Loucy (cell line): ENCODE measurements around the gene AMPD3.

Experiments used
- H2AFZ ChIP-seq: fragments of 200-600 bp; sonication (generic); 2 replicates; pipeline ENCODE4 v1.6.0; 2016; ENCODE audit warnings: antibody characterized with exemption, mild to moderate bottlenecking, low read length, moderate library complexity
- H3F3A ChIP-seq: fragments of 200-600 bp; 2 replicates; pipeline ENCODE4 v1.6.0; 2016; ENCODE audit warnings: antibody characterized with exemption, low read depth, mild to moderate bottlenecking
- H3K27me3 ChIP-seq: fragments of 200-600 bp; sonication (generic); 2 replicates; pipeline ENCODE4 v1.6.1; 2014; ENCODE audit warnings: low read length, mild to moderate bottlenecking; ENCODE audit not compliant: insufficient read depth, poor library complexity, severe bottlenecking
- H3K36me3 ChIP-seq: fragments of 200-600 bp; sonication (generic); 2 replicates; pipeline ENCODE4 v1.6.1; 2016; ENCODE audit warnings: low read length; ENCODE audit not compliant: insufficient read depth
- H3K4me1 ChIP-seq: fragments of 200-600 bp; sonication (generic); 2 replicates; pipeline ENCODE4 v1.5.1; 2014; ENCODE audit warnings: low read length, mild to moderate bottlenecking; ENCODE audit not compliant: insufficient read depth, poor library complexity, severe bottlenecking
- H3K4me2 ChIP-seq: fragments of 200-600 bp; sonication (generic); 2 replicates; pipeline ENCODE4 v1.6.0; 2014; ENCODE audit warnings: antibody characterized with exemption, low read length, low read depth, mild to moderate bottlenecking; ENCODE audit not compliant: poor library complexity, severe bottlenecking
- H3K4me3 ChIP-seq: fragments of 200-600 bp; sonication (generic); 2 replicates; pipeline ENCODE4 v1.5.1; 2014; ENCODE audit warnings: low read length, mild to moderate bottlenecking, mixed read lengths; ENCODE audit not compliant: poor library complexity, severe bottlenecking
- H3K79me2 ChIP-seq: fragments of 200-600 bp; sonication (generic); 2 replicates; pipeline ENCODE4 v1.6.1; 2014; ENCODE audit warnings: low read length; ENCODE audit not compliant: insufficient read depth
- H3K9ac ChIP-seq: fragments of 200-600 bp; sonication (generic); 2 replicates; pipeline ENCODE4 v1.6.0; 2014; ENCODE audit warnings: mild to moderate bottlenecking, low read depth, low read length, moderate library complexity; ENCODE audit not compliant: poor library complexity, severe bottlenecking
- H3K9me2 ChIP-seq: fragments of 200-600 bp; sonication (generic); replicated peaks from 2 replicates; pipeline ENCODE4 v1.6.1; 2016; ENCODE audit warnings: low read depth, low read length, mixed read lengths
- H3K9me3 ChIP-seq: fragments of 200-600 bp; sonication (generic); 2 replicates; pipeline ENCODE4 v1.6.1; 2014; ENCODE audit warnings: mild to moderate bottlenecking, antibody characterized with exemption, low read length, low read depth; ENCODE audit not compliant: insufficient read depth
- H4K20me1 ChIP-seq: fragments of 200-600 bp; sonication (generic); 2 replicates; pipeline ENCODE4 v1.6.0; 2014; ENCODE audit warnings: antibody characterized with exemption, low read length, mild to moderate bottlenecking; ENCODE audit not compliant: insufficient read depth, poor library complexity, severe bottlenecking
- CTCF ChIP-seq: fragments of 200-600 bp; sonication (generic); conservative IDR thresholded peaks from 2 replicates; pipeline ENCODE4 v1.5.1; 2014; ENCODE audit warnings: mild to moderate bottlenecking, antibody characterized with exemption, low read length
- EZH2phosphoT487 ChIP-seq: fragments of 200-600 bp; IDR thresholded peaks from 2 replicates; pipeline ENCODE4 v1.6.1; 2018; ENCODE audit warnings: antibody characterized with exemption, mild to moderate bottlenecking, moderate library complexity, borderline replicate concordance

The AMPD3 gene

GRCh38 chr11:10541561-10541930 is 86.5 kb downstream of the AMPD3 start:
- H3K9me2 ChIP-seq, result no peaks in the 10 kb centered on the region
- no peaks in the 10 kb centered on the region for H3K27me3 ChIP-seq
- peaks cover 14% of the 10 kb centered on the region for H3K4me1 ChIP-seq
- H3K4me2 ChIP-seq, result peak overlapping the region; percentile 82
- H3K9me3 ChIP-seq, result peaks cover 6% of the 10 kb centered on the region; the same call in 1 of the 2 replicates
- H3K9ac ChIP-seq, result peak overlapping the region; percentile 78
- H3K4me3 ChIP-seq, result peak overlapping the region; percentile 88
- peaks cover 6% of the 10 kb centered on the region for H4K20me1 ChIP-seq
- peaks cover 19% of the 10 kb centered on the region; the same call in 1 of the 2 replicates for H3K79me2 ChIP-seq
- no peaks in the 10 kb centered on the region for H3K36me3 ChIP-seq
- H3F3A ChIP-seq, result no peaks in the 10 kb centered on the region
- TF ChIP-seq EZH2phosphoT487 (no peak), CTCF (no peak)
- peak overlapping the region; percentile 95 for H2AFZ ChIP-seq

- Histone ChIP-seq H3K9ac (no peak overlapping the region), H3K36me3 (no peaks in the 10 kb centered on the region), H3F3A (no peaks in the 10 kb centered on the region), H3K9me2 (no peaks in the 10 kb centered on the region), H3K27me3 (no peaks in the 10 kb centered on the region), H3K9me3 (peaks cover 6% of the 10 kb centered on the region; the same call in 1 of the 2 replicates), H3K4me2 (no peak overlapping the region), H3K79me2 (peaks cover 19% of the 10 kb centered on the region; the same call in 1 of the 2 replicates), H3K4me1 (peaks cover 7% of the 10 kb centered on the region), H2AFZ (no peak overlapping the region), H4K20me1 (peaks cover 6% of the 10 kb centered on the region), H3K4me3 (no peak overlapping the region)
- TF ChIP-seq CTCF (no peak), EZH2phosphoT487 (no peak)
These were observed 87.7 kb downstream of the AMPD3 start for GRCh38 chr11:10542776-10543175.

- no peak overlapping the region for H2AFZ ChIP-seq
- H3K4me3 ChIP-seq, result no peak overlapping the region
- peaks cover 7% of the 10 kb centered on the region for H3K4me1 ChIP-seq
- peaks cover 6% of the 10 kb centered on the region for H4K20me1 ChIP-seq
- H3K79me2 ChIP-seq, result peaks cover 18% of the 10 kb centered on the region; the same call in 1 of the 2 replicates
- H3K36me3 ChIP-seq, result no peaks in the 10 kb centered on the region
- H3K4me2 ChIP-seq, result no peak overlapping the region
- H3K9me2 ChIP-seq, result no peaks in the 10 kb centered on the region
- peaks cover 6% of the 10 kb centered on the region; the same call in 1 of the 2 replicates for H3K9me3 ChIP-seq
- H3F3A ChIP-seq, result no peaks in the 10 kb centered on the region
- TF ChIP-seq EZH2phosphoT487, result no peak
- TF ChIP-seq CTCF, result no peak
- H3K9ac ChIP-seq, result no peak overlapping the region
- no peaks in the 10 kb centered on the region for H3K27me3 ChIP-seq
These were observed 88.7 kb downstream of the AMPD3 start for GRCh38 chr11:10543782-10544181.
